ENCODE results near the gene KPNA3. TPM values are rescaled to one million over a fixed set of nuclear protein-coding genes. Genes with fewer than 3 reads are reported as not detected.
"Not testable (repeated sequence)": the region's sequence is repeated elsewhere in the genome, so short reads cannot be mapped to it uniquely, and the experiment has no call there.

The KPNA3 gene
- total and polyA plus RNA-seq, 7 donors: 15.6 to 64.3 (median 41.5) TPM

DNA sequence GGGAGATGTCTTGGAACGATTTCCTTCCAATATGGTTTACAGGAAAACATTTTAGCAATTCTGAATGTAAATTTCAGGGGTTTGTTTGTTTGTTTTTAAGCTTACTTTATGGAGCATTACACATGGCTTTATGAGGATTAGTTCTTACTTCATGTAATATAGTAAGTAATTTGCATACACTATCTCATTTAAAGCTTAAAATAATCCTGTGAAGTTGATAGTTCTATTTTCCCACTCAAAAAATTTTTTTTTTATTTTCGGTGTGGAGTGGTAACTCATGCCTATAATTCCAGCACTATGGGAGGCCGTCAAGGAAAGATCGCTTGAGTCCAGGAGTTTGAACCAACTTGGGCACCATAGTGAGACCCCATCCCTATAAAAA lies 19.0 kb upstream of the KPNA3 start:
- 89 to 93% methylated on average over 4 of the region's 4 CpGs for WGBS, 2 donors
- DNase-seq: no peak
- H3K9me3 ChIP-seq: no peaks in the 10 kb centered on the region
- no peak overlapping the region for H3K27ac ChIP-seq
- no peak for TF ChIP-seq POLR2AphosphoS5 (IDR thresholded peaks at IDR 0.05)
- TF ChIP-seq, protein P1, sequence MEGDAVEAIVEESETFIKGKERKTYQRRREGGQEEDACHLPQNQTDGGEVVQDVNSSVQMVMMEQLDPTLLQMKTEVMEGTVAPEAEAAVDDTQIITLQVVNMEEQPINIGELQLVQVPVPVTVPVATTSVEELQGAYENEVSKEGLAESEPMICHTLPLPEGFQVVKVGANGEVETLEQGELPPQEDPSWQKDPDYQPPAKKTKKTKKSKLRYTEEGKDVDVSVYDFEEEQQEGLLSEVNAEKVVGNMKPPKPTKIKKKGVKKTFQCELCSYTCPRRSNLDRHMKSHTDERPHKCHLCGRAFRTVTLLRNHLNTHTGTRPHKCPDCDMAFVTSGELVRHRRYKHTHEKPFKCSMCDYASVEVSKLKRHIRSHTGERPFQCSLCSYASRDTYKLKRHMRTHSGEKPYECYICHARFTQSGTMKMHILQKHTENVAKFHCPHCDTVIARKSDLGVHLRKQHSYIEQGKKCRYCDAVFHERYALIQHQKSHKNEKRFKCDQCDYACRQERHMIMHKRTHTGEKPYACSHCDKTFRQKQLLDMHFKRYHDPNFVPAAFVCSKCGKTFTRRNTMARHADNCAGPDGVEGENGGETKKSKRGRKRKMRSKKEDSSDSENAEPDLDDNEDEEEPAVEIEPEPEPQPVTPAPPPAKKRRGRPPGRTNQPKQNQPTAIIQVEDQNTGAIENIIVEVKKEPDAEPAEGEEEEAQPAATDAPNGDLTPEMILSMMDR (IDR thresholded peaks at IDR 0.05): no peak
- no peak for TF ChIP-seq POLR2A (IDR thresholded peaks at IDR 0.05)
- TF ChIP-seq EP300 (IDR thresholded peaks at IDR 0.05): no peak
- no peaks in the 10 kb centered on the region for H3K27me3 ChIP-seq
- H3K4me3 ChIP-seq: no peak overlapping the region
- peaks cover 0 to 8% (median 0%) of the 10 kb centered on the region in 4 donors for H3K4me1 ChIP-seq
- intact Hi-C loops (cut with DNase I): no loop called here
- no peaks in the 10 kb centered on the region for H3K36me3 ChIP-seq

DNA sequence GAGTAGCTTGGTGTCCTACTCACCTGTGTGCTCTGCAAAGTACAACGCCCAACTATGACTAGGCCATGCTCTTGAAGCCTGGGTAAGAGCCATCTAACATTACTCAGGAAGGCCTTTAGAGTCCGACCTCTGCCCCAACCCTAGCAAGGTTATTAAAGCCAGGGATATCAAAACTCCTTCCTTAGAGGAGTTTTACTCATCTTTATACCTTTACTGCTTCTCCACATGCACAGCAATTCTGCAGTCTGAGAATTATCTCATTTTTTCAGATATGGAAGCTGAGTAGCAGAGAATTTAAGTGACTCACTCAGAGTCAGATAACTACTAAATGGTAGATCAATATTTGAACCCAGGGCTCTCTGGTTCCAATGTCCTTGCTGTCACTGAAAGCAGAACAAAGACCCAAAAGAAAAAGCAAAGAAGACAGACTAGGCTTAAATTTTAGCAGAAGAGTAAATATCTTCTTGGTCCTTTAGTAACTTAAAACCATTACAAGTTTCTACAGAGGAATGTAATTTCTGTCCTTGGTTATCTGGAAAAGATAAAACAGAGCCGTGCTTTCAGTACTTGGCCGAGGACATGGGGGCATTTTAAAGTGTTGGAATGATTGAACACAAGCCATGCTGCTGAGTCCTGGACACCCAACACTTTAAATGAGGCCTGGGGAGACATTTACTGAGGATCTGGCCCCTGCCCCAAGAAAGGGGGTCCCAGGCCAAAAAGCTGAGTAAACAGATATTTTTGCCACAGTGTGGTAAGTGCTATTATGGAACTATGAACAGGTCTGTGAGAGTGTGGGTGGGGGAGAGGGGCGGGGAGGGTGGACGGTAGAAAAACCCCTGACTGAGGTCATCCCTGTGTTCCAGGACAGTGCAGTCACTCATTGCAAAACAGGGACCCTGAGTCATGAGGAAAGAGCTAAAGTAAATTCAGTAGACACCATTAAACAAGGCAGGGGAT lies 18.4 kb upstream of the KPNA3 start:
- intact Hi-C loops (cut with DNase I): no loop called here
- DNase-seq: no peak
- H3K27ac ChIP-seq: no peak overlapping the region
- 66 to 78% methylated on average over 6 of the region's 6 CpGs for WGBS, 2 donors
- H3K4me3 ChIP-seq: no peak overlapping the region
- peaks cover 0 to 8% (median 0%) of the 10 kb centered on the region in 4 donors for H3K4me1 ChIP-seq
- no peaks in the 10 kb centered on the region for H3K9me3 ChIP-seq
- no peaks in the 10 kb centered on the region for H3K36me3 ChIP-seq
- TF ChIP-seq, protein P1 (IDR thresholded peaks at IDR 0.05): no peak
- TF ChIP-seq POLR2AphosphoS5 (IDR thresholded peaks at IDR 0.05) (no peak), POLR2A (IDR thresholded peaks at IDR 0.05) (no peak), EP300 (IDR thresholded peaks at IDR 0.05) (no peak)
- no peaks in the 10 kb centered on the region for H3K27me3 ChIP-seq

DNA sequence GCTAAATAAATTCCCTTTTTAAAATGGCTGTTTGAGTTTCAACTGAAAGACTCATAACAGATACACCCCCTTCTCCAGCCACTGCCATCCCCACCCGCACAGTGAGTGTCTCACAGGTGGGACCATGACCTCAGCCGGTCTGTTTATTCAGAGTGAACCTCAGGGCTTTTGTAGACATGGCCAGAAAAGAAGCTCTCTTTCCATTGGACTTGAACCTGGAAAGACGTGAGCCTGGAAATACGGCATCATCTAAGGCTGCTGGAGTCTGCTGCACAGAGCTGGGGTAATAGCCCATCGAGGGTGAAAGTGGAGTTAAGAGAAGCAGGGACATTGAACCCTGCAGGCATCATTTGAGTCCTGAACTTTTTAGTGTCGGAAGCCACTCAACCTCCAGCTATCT lies 15.2 kb upstream of the KPNA3 start:
- WGBS, 2 donors: 57% methylated on average over 6 of the region's 6 CpGs
- no peak for DNase-seq
- Histone ChIP-seq H3K27me3 (no peaks in the 10 kb centered on the region), H3K9me3 (no peaks in the 10 kb centered on the region), H3K36me3 (no peaks in the 10 kb centered on the region), H3K4me1 (peaks cover 0 to 8% (median 0%) of the 10 kb centered on the region in 4 donors), H3K27ac (no peak overlapping the region), H3K4me3 (no peak overlapping the region)
- intact Hi-C loops (cut with DNase I): no loop called here
- TF ChIP-seq POLR2AphosphoS5 (IDR thresholded peaks at IDR 0.05) (no peak), POLR2A (IDR thresholded peaks at IDR 0.05) (no peak), EP300 (IDR thresholded peaks at IDR 0.05) (no peak)
- TF ChIP-seq, protein P1 (IDR thresholded peaks at IDR 0.05): no peak

DNA sequence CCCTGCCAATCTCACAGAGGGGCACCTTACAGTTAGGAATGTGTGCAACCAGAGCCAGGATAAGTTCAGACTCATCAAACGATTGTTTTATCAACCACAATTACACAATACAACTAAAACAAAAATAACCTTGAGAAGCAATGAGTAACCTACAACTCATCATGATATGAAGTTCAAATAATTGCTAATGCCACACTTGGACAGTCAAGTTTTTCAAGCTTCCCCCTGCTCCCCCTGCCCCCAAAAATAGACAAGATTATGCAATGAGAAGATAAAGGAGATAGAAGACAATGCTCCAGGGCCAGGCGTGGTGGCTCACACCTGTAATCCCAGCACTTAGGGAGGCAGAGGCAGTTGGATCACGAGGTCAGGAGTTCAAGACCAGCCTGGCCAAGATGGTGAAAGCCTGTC lies 13.6 kb upstream of the KPNA3 start:
- no peak overlapping the region for H3K27ac ChIP-seq
- no peaks in the 10 kb centered on the region for H3K27me3 ChIP-seq
- WGBS, 2 donors: 42 to 69% methylated on average over 3 of the region's 3 CpGs
- no peaks in the 10 kb centered on the region for H3K9me3 ChIP-seq
- peaks cover 0 to 2% (median 0%) of the 10 kb centered on the region in 4 donors for H3K4me1 ChIP-seq
- TF ChIP-seq POLR2A (IDR thresholded peaks at IDR 0.05): no peak
- TF ChIP-seq, protein P1 (IDR thresholded peaks at IDR 0.05): no peak
- TF ChIP-seq POLR2AphosphoS5 (IDR thresholded peaks at IDR 0.05): no peak
- no peak for TF ChIP-seq EP300 (IDR thresholded peaks at IDR 0.05)
- H3K4me3 ChIP-seq: no peak overlapping the region
- intact Hi-C loops (cut with DNase I): no loop called here
- H3K36me3 ChIP-seq: no peaks in the 10 kb centered on the region
- no peak for DNase-seq

DNA sequence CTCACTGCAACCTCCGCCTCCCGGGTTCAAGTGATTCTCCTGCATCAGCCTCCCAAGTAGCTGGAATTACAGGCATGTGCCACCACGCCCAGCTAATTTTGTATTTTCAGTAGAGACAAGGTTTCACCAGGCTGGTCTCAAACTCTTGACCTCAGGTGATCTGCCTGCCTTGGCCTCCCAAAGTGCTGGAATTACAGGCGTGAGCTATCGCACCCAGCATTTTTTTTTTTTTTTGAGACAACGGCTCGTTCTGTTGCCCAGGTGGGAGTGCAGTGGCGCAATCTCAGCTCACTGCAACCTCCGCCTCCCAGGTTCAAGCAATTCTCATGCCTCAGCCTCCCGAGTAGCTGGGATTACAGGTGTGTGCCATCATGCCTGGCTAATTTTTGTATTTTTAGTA lies 10.6 kb upstream of the KPNA3 start:
- DNase-seq; H3K9me3 ChIP-seq; intact Hi-C loops (cut with DNase I); H3K4me3 ChIP-seq; H3K27ac ChIP-seq; H3K4me1 ChIP-seq; H3K36me3 ChIP-seq; H3K27me3 ChIP-seq: not testable (repeated sequence)
- 90 to 93% methylated on average over 10 of the region's 10 CpGs for WGBS, 2 donors
